K562 (cell line): Measurements from ENCODE around the gene RBM4B. TPM values are rescaled to one million over a fixed set of nuclear protein-coding genes. Genes with fewer than 3 reads are reported as not detected.

ENCODE experiments used
- ARID3A ChIP-seq: IDR thresholded peaks from 2 replicates; pipeline ENCODE4 v1.6.1; 2012; ENCODE audit warnings: low read depth, low read length, improper control_type of control experiment, borderline replicate concordance
- CBFA2T2 ChIP-seq: fragments of 450-650 bp; conservative IDR thresholded peaks from 2 replicates; pipeline ENCODE4 v1.6.1; 2017; ENCODE audit warnings: mild to moderate bottlenecking
- CTCF ChIP-seq, 3 experiments: IDR thresholded peaks in 2 of 3; conservative IDR thresholded peaks in 1 of 3; 2 replicates each; pipeline ENCODE4 v1.5.1; 2011 to 2012; ENCODE audit warnings: low read length in 3 of 3, mild to moderate bottlenecking in 3 of 3, control low read depth in 2 of 3, improper control_type of control experiment in 1 of 3, inconsistent platforms in 1 of 3, low read depth in 1 of 3, mixed read lengths in 1 of 3, moderate library complexity in 1 of 3; ENCODE audit not compliant: insufficient read depth in 2 of 3
- GABPB2 ChIP-seq: fragments of 250-450 bp; sonication (Bioruptor Pico); conservative IDR thresholded peaks from 2 replicates; pipeline ENCODE4 v1.5.1; 2021; ENCODE audit warnings: mild to moderate bottlenecking
- HDGF ChIP-seq: fragments of 450-650 bp; IDR thresholded peaks from 2 replicates; pipeline ENCODE4 v1.6.1; 2016
- HES1 ChIP-seq: fragments of 450-650 bp; IDR thresholded peaks from 2 replicates; pipeline ENCODE4 v1.6.1; 2016; ENCODE audit warnings: low read depth, mild to moderate bottlenecking, moderate library complexity
- HNRNPL ChIP-seq: fragments of 200-400 bp; formaldehyde crosslinking; IDR thresholded peaks from 2 replicates; pipeline ENCODE4 v1.6.1; 2017; ENCODE audit warnings: low read depth, mild to moderate bottlenecking, low read length
- HNRNPLL ChIP-seq: fragments of 200-400 bp; formaldehyde crosslinking; IDR thresholded peaks from 2 replicates; pipeline ENCODE4 v1.6.1; 2017; ENCODE audit warnings: low read length, low read depth, mild to moderate bottlenecking; ENCODE audit not compliant: poor library complexity, severe bottlenecking
- LEF1 ChIP-seq: fragments of 450-650 bp; IDR thresholded peaks from 2 replicates; pipeline ENCODE4 v1.6.1; 2016; ENCODE audit warnings: mild to moderate bottlenecking
- MAFK ChIP-seq: IDR thresholded peaks from 2 replicates; pipeline ENCODE4 v1.6.1; 2011; ENCODE audit warnings: low read length, improper control_type of control experiment
- TRIM25 ChIP-seq: fragments of 450-650 bp; IDR thresholded peaks from 2 replicates; pipeline ENCODE4 v1.7.0; 2016; ENCODE audit warnings: borderline replicate concordance
- TSHZ1 ChIP-seq: fragments of 250-450 bp; sonication (Bioruptor Pico); IDR thresholded peaks from 2 replicates; pipeline ENCODE4 v1.4.0; 2020; ENCODE audit warnings: mild to moderate bottlenecking, moderate library complexity
- ZFP36 ChIP-seq: fragments of 150-350 bp; IDR thresholded peaks from 2 replicates; pipeline ENCODE4 v1.6.1; 2018; ENCODE audit warnings: low read length, low read depth; ENCODE audit not compliant: partially characterized antibody
- ZNF449 ChIP-seq: fragments of 250-450 bp; sonication (Bioruptor Pico); IDR thresholded peaks from 2 replicates; pipeline ENCODE4 v1.8.0; 2022; ENCODE audit warnings: moderate library complexity, mild to moderate bottlenecking, inconsistent platforms
- ZNF766 ChIP-seq: fragments of 200-800 bp; sonication (Bioruptor generic); conservative IDR thresholded peaks from 2 replicates; pipeline ENCODE4 v1.6.1; 2016; ENCODE audit warnings: missing genetic modification characterization, missing compliant biosample characterization
- polyA plus RNA-seq, 8 experiments: library from polyadenylated mRNA; depleted of rRNA in 4 of 8; stranded (reverse) in 5 of 8; unstranded in 3 of 8; fragments of >200 nt; fragmentation: Nextera tagmentation in 2 of 8; fragmentation: Illumina TruSeq in 1 of 8; extraction: Ambion mirVana in 2 of 8; extraction: Trizol in 1 of 8; gene quantifications; 2 replicates each; pipeline versions ENCODE4 v1.2.1 to v1.2.3, GENCODE V29; 2011 to 2014; ENCODE audit warnings: inconsistent platforms in 1 of 8, missing spikeins in 1 of 8
- total RNA-seq, 7 experiments: library from RNA; depleted of rRNA in 6 of 7; stranded (reverse); fragments of >200 nt in 6 of 7; fragmentation: Illumina TruSeq in 2 of 7; extraction: Trizol in 2 of 7; gene quantifications; 2 replicates each; pipeline versions ENCODE4 v1.2.1 to v1.2.3, GENCODE V29; 2011 to 2021; ENCODE audit warnings: low replicate concordance in 1 of 7

The RBM4B gene
- total and polyA plus RNA-seq, 9 of the 15 experiments (the other 6 are each of a cell fraction or from before 2014, with no cell fraction given), result 14.6 to 39.9 (median 23.3) TPM

- TF ChIP-seq ARID3A (0 out of 2 replicates have a peak, but pooled peaks have one; percentile 54), CTCF (IDR thresholded peaks at IDR 0.05 in 2 of 3, conservative IDR thresholded peaks at IDR 0.05 in 1 of 3; ENCODE audit: insufficient read depth in 2 of 3, low read depth in 1 of 3, low read length in 3 of 3) (no peak), GABPB2 (CRISPR knock-in tag) (no peak), TSHZ1 (no peak), HES1 (peak; percentile 80), ZNF766 (CRISPR knock-in tag) (peak; percentile 2; the same call in 1 of the 2 replicates), LEF1 (peak; percentile 91), CBFA2T2 (peak; percentile 91), ZFP36 (no peak), ZNF449 (CRISPR knock-in tag) (no peak), HNRNPLL (no peak), HNRNPL (no peak), TRIM25 (no peak), MAFK (no peak), HDGF (no peak)
Measured at GRCh38 chr11:66701432-66702240, 23.9 kb upstream of the RBM4B start (continued).
